ENCODE measurements around the gene FOXN4. TPM values are rescaled to one million over a fixed set of nuclear protein-coding genes. Genes with fewer than 3 reads are reported as not detected.

The FOXN4 gene
- total and polyA plus RNA-seq, 2 of the 13 experiments (the other 11 are each of a cell fraction or from before 2014, with no cell fraction given): 0.11 TPM; not detected in 1

- TF ChIP-seq SOX6 (IDR thresholded peaks at IDR 0.05) (no peak), SOX6 (CRISPR knock-in tag; IDR thresholded peaks at IDR 0.05) (peak; percentile 79), ZNF18 (CRISPR knock-in tag; IDR thresholded peaks at IDR 0.05; ENCODE audit: insufficient replicate concordance) (no peak), PHF21A (CRISPR knock-in tag; IDR thresholded peaks at IDR 0.05) (peak; percentile 97), TOE1 (CRISPR knock-in tag; IDR thresholded peaks at IDR 0.05) (no peak), NKX3-1 (CRISPR knock-in tag; IDR thresholded peaks at IDR 0.05) (no peak), GLI4 (CRISPR knock-in tag; IDR thresholded peaks at IDR 0.05; ENCODE audit: borderline replicate concordance) (no peak), ZFX (CRISPR knock-in tag; IDR thresholded peaks at IDR 0.05; ENCODE audit: low read depth) (0 out of 2 replicates have a peak, but pooled peaks have one; percentile 26), ZNF230 (CRISPR knock-in tag; IDR thresholded peaks at IDR 0.05) (peak; percentile 58; the same call in 1 of the 2 replicates), HIC2 (CRISPR knock-in tag; IDR thresholded peaks at IDR 0.05; ENCODE audit: low read depth) (no peak), ELK4 (CRISPR knock-in tag; IDR thresholded peaks at IDR 0.05; ENCODE audit: borderline replicate concordance) (no peak), HNF1B (CRISPR knock-in tag; IDR thresholded peaks at IDR 0.05) (peak; percentile 38; the same call in 1 of the 2 replicates), KLF15 (CRISPR knock-in tag; IDR thresholded peaks at IDR 0.05; ENCODE audit: borderline replicate concordance) (no peak), HMGXB4 (CRISPR knock-in tag; IDR thresholded peaks at IDR 0.05; ENCODE audit: borderline replicate concordance in 1 of 2, low read depth in 1 of 2) (0 out of 4 replicates have a peak, but pooled peaks of 1 of the 2 experiments have one; percentile 26), ZMYM4 (CRISPR knock-in tag; IDR thresholded peaks at IDR 0.05) (peak; percentile 65; the same call in 1 of the 2 replicates), EEA1 (CRISPR knock-in tag; IDR thresholded peaks at IDR 0.05; ENCODE audit: borderline replicate concordance) (no peak), PRMT3 (CRISPR knock-in tag; IDR thresholded peaks at IDR 0.05; ENCODE audit: borderline replicate concordance, low read depth) (no peak), GRHL1 (CRISPR knock-in tag; conservative IDR thresholded peaks at IDR 0.05) (no peak), ZNF589 (CRISPR knock-in tag; conservative IDR thresholded peaks at IDR 0.05) (no peak)
Observed at GRCh38 chr12:109307051-109307450, 2.0 kb downstream of the FOXN4 start (continued).
